Activated CD8-positive, alpha-beta memory T cell treated with anti-CD3 and anti-CD28 coated beads, Interleukin-2, amount 50 U/mL, for 48 hours (primary cell): ENCODE measurements around the gene LHFPL2.
"Not testable (repeated sequence)": the region's sequence is repeated elsewhere in the genome, so short reads cannot be mapped to it uniquely, and the experiment has no call there.

Experiments
- DNase-seq: peaks from one replicate; pipeline ENCODE4 v3.0.0-alpha.2; 2020

The LHFPL2 gene

DNA sequence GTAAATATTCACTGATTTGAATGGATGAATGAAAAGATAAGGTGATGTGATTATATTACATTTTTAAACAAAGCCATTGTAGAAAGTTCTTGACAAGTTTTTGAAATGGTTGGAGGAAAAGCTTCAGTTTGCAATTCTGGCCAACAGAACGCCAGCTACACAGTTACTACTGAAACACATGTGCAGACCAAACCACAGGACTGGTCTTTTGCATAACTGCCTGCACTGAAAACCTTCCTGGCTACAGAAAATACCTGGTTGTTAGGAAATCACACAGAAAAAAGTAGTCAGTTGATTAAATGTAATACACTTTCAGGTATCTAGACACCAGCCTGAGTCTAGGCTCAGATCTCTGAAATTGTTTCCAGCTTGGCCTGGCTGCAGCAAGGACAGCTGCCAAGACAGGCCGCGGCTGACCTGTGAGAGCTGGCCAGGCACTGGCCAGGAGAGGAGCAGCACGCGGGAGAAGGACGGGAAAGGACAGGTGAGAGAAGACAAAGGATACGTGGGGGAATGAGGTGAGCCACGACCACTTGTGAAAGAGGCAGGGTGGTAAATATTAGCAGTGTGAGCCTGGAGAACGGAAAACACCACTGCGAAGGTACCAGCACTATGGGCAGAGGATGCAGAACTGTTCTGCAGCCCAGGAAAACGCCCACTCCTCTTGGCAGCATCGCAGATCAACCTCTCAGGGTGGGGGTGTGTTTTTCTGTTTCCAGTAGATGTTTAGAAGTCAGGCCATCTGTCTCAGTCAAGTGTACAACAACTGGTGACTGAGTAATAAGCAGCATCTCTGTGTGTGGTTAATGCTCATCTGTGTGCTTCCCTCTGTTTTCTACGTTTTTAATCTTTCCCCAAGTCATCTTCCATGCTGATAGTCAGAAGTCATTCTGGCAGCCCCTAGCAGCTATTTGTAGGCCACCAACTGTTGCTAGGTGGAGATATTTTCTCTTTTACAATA lies 150.7 kb downstream of the LHFPL2 start:
- DNase-seq: no peak

DNA sequence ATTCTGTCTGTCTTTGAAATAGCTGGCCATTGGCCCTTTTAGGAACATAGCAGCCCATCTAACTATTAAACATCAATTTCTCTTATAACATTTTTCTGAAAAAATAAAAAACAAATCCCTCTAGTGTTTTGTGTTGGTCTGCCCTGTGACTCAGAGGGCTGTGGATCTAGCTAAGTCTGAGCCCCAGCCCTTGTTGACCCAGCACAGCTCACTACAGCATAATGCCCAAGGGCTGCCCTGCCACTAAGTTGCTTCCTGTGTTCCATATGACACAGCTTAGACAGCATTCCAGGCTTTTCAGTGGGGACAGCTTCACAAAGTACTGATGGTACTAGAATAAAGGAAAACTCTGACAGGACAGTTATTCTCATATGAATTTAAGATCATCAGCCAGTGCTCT lies 152.2 kb downstream of the LHFPL2 start:
- no peak for DNase-seq

DNA sequence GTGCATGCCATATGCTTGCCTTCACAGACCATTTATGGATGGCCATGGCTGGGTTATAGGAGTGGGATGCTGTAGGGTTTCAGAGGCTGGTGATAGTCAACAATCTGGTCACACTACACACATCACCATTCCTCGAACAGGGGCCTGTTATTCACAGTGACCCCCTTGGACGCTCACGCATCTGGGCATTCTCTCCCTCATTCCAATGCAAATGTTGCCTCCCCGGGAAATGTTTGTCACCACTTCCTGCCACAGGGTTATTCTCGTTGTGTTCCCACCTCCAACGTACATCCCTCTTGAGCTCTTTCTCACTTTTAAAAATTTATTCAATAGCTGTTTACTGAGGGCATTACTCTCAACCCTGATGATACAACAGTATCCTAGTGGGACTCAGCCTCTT lies 152.8 kb downstream of the LHFPL2 start:
- DNase-seq: no peak

DNA sequence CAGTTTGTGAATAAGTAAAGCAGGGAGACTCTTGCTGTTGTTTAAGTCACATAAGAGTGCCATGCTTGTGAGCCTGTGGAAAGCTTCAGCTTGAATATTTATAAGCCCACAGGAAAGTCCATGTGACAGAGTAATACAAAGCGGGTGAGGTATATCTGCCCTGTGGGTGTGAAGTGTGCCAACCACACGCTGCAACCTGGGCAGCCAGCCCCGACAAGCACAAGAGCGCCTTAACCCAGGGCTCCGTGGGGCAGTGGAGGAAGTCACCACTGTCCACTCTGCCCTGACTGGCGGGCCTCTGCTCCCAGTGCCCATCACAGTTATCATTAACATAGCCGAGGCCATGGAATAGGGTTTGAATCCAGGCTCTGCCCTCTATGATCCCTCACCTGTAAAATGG lies 155.9 kb downstream of the LHFPL2 start:
- DNase-seq: no peak

GRCh38 chr5:78492224-78492623 lies 156.3 kb downstream of the LHFPL2 start:
- no peak for DNase-seq

DNA sequence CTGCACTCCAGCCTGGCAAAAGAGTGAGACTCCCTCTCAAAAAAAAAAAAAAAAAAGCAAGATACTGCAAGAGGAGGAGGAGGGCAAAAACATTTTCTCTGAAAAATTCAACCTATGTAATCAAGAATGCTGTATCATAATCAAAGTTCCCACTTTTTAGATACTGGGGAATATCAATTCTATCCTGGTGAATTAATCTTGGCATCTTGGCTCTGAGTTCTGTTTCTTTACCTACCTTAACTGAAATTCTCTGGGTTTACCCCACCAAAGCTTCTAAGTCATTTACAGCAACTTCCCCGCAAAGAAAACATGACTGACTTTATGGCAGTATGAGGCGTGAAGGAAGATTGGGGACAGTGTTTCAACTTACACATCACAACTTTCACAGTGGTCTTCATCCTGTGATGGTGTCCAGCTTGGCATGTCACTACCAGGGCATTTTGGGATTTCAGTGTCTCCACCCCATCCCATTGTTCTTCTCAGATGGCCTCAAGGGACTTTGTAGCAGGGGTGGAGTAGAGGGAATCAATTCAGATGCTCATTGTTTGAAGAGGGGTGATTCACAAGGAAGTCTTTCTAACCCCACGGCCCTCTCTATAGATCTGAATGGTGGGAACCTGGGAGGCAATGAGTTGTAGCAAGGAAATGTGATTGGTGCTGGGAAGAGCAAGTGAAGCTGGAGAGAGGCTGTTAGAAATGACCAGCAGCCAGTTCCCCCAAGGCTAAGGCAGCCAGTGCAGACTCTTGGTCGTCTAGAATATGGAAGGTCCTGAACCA lies 157.7 kb downstream of the LHFPL2 start:
- no peak for DNase-seq

DNA sequence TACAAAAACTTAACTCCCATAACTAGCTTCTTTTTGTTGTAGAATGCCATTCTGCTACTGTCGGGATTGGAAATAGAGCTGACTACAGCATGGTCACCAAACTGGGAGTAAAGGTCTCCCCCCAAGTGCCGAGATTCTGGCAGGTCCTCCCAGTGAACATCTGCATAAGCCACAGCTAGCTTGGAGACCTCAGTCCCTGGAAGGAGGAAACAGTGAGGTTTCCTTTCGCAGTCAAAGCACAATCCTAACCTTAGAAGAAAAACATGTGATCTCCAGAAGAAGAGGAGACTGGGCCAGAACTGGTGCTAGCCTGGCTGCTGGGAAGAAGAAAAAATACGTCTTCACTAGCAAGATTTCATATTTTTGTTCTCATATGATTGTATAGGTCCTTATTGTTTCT lies 160.7 kb downstream of the LHFPL2 start:
- DNase-seq: no peak

DNA sequence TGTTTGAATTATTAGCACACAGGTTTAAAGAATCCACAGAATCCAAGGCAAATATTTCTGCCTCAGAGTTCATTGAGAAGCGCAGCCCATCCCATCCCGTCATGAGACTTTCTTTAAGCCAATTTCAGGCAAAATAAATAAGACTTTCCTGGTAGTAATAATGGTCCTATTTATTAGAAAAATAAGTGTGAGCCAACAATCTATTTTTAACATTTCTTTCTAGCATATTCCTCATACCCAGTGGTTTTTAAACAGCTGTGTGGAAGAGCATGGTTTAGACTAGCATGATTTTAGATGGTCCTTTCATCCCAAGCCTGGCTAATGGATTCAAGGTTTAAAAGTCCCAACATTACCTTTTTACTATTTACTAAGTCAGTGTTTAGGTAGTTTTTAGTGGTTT lies 162.4 kb downstream of the LHFPL2 start:
- DNase-seq: no peak

DNA sequence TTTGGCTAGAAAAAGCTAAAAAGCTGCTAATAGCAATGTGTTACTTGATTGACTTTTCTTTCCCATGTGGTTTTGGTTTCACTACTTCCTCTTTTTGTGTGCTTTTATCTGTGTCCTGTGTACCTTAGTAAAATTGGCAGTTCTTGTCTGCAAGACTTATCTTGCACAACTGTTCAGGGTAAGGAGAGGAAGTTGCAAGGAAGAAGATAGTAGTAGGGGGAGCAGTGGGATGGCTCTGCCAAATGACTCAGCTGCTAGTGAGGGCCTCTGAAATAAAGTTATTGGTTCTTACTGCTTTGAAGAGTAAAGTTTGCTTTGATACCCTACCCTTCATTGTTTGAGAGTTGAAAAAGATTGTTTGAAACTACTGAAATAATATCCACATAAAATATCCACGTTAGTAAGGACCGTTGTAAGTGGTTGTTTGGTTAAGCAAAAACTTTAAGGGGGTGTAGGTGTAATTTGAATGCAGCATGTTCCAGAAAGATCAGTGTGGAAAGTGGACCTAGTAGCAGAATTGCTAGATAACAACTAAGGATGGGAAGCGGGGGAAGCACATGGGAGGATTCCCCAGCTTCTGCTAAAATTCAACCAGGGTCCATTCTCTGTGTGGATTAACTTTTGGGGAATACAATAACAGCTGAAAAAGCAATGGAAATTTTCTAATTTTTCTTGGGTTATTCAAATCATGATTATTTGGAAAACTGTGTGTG lies 164.6 kb downstream of the LHFPL2 start:
- no peak for DNase-seq

- no peak for DNase-seq
Observed at GRCh38 chr5:78482948-78483347, 165.6 kb downstream of the LHFPL2 start.

DNA sequence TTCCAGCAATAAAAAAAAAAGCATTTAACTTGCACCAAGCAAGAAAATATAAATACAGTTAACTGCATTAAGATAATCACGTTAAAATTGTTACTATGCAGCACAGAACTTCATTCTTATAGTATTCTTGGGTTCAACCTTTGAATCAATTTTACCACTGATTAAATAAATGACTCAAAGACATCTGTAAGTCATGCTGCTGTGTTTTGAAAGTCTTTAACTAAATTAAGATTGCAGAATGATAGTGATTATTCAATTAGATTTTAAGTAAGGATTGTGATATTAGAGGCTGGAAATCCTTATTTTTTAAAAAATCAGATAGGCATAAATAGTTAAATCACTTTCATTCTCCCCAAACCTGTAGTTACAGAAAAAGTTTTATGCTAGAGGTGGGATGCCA lies 171.8 kb downstream of the LHFPL2 start:
- no peak for DNase-seq

GRCh38 chr5:78475370-78475769 lies 173.2 kb downstream of the LHFPL2 start:
- no peak for DNase-seq

- no peak for DNase-seq
Observed at GRCh38 chr5:78473751-78474150, 174.8 kb downstream of the LHFPL2 start.

DNA sequence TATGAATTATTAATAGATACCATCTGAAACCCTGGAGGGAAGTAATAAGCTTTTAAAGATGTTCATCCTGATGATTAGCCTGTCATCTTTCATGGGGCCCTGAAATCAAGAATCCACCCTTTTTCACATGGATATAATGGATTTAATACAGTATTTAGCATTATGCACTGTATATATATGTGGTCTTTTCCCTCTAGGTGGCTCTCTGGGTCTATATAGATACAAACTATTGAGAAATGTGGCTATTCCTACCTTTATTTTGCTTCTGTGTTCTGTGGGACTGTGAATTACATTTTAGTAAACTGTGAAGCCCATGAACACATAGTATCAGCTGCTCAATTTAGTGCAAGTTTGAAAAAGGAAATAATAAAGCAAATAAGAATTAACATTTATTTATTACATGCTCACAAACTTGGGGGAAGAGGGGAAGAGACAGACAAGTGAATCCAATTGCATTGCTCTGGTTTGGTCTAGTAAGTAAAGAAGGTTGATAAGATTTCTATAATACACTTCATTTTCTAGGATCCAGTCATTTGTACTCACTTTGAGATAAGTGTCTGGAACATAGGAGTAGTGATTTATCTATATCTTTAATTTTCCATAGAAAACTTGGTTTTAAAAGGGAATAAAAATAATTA lies 176.0 kb downstream of the LHFPL2 start:
- DNase-seq: no peak

DNA sequence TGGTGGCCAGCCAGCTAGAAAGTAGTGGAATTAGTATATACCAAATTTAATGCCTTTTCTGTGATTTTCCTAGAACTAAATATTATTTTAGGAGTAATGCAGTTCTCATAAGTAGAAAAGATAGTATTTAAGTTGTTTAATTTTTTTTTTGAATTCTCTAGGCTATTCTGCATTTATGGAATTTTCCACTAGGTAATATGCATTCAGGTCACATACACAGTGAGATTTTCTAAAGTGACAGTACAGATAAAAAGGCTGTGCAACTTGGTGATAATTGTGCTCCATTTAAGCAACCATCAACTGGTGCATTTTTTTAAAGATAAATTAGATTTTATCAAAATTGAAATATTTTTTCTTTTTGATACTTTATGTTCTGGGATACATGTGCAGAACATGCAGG lies 176.7 kb downstream of the LHFPL2 start:
- no peak for DNase-seq

DNA sequence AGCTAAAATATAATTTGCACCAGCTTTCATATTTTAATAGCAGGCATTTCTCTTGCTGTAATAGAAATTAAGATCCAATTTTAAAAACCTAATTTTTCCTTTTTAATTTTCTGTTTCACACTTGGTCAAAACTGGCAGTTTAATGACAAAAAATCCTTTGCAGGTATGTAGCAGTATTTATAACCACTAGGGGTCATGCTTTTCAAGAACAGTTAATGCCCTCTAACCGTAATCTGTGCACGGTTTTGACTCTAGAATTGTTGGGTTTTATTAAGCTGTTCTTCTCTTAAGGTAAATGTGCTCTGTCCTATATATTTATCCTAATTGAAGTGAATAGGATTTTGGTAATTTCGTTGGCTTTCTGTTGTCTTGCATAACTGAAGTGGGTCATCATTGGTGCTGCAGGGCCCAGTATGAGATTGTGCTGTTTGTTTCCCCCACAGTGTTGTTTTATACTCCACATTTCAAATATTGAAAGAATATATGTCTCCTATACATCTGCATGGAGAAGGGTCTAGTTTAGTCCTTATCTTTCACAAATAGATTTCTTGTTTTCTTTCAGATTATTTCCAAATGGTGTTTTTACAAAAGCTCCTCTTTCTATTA lies 180.7 kb downstream of the LHFPL2 start:
- no peak for DNase-seq

DNA sequence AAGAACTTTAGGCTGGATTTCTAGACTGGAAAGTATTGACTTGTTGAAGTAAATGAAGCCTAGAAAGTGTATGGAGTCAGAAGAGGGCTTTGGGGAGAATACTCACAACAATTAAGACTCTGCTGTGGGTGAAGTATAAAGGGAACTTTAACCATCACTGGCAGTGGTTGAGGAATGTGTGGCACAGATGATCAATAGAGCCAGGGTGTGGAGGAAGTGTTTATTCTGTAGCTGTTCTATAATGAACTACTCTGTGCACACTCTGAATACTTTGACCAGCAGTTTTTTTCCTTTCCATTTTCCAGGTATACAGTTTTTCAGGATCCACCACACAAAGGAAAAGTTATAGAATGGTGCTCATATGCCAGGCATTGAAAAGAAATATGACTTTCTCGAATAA lies 181.4 kb downstream of the LHFPL2 start:
- no peak for DNase-seq

DNA sequence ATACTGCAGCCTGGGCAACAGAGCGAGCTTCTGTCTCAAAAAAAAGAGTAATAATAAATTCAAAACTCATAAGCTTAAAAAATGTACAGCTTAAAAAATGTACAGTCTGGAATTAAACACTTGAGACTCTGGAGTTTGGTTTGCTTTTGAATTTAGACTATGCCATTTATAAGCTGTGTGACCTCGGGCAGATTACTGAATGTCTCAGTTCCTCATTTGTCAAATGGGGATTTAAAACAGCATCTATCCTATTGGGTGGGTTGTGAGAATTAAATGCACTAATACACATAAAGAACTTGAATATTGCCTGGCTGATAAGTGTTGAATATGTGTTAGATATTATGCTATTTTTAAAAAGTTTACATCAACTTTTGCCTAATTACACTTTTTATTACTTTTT lies 189.7 kb downstream of the LHFPL2 start:
- no peak for DNase-seq

GRCh38 chr5:78457507-78457906 lies 191.1 kb downstream of the LHFPL2 start:
- not testable (repeated sequence) for DNase-seq

- DNase-seq: no peak
Observed at GRCh38 chr5:78449103-78449502, 199.5 kb downstream of the LHFPL2 start.

DNA sequence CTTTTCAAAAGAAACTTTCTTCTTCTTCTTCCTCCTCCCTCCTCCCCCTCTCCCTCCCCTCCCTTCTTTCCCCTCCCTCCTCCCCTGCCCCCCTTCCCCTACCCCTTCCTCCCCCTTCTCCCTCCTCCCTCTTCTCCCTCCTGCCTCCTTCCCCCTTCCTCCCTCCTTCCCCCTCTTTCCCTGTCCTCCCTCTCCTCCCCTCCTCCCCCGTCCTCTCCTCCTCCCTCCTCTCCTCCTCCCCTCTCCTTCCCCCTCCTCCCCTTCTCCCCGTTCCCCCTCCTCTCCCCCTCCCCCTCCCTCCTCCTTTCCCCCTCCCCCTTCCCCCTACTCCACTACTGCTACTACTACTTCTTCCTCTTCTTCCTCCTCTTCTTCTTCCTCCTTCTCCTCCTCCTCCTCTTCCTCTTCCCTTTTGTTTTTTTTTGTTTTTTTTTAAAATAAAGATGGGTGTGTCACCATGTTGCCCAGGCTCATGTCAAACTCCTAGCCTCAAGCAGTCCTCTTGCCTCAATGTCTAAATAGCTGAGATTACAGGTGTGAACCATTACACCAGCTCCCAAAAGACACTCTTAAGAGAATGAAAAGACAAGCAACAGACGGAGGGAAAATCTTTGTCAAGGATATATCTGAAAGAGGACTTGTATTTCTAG lies 200.7 kb downstream of the LHFPL2 start:
- DNase-seq: no peak
